Neural progenitor cell (in vitro differentiated cells): Measurements from ENCODE around the gene GNG4. TPM values are rescaled to one million over a fixed set of nuclear protein-coding genes. Genes with fewer than 3 reads are reported as not detected.
A peak's percentile ranks its signal among the peaks of the same experiment; 100 is the strongest.

Source experiments
- DNase-seq: peaks from one replicate; pipeline ENCODE4 v3.0.0-alpha.2; 2016; ENCODE audit warnings: low spot score
- H2AFZ ChIP-seq: fragments of 200-600 bp; sonication (generic); replicated peaks from 2 replicates; pipeline ENCODE4 v1.6.1; 2016; ENCODE audit warnings: antibody characterized with exemption
- H3F3A ChIP-seq: fragments of 200-600 bp; sonication (generic); 2 replicates; pipeline ENCODE4 v1.6.1; 2016; ENCODE audit warnings: antibody characterized with exemption, low read depth
- H3K27ac ChIP-seq: fragments of 200-600 bp; sonication (generic); 2 replicates; pipeline ENCODE4 v1.5.1; 2016; ENCODE audit warnings: mild to moderate bottlenecking
- H3K27me3 ChIP-seq: fragments of 200-600 bp; sonication (generic); 2 replicates; pipeline ENCODE4 v1.6.1; 2016; ENCODE audit warnings: mild to moderate bottlenecking, moderate library complexity
- H3K36me3 ChIP-seq: fragments of 200-600 bp; sonication (generic); 2 replicates; pipeline ENCODE4 v1.5.1; 2016
- H3K4me1 ChIP-seq: fragments of 200-600 bp; sonication (generic); 2 replicates; pipeline ENCODE4 v1.6.1; 2016; ENCODE audit warnings: mixed run types
- H3K4me2 ChIP-seq: fragments of 200-600 bp; sonication (generic); 2 replicates; pipeline ENCODE4 v1.6.1; 2016
- H3K4me3 ChIP-seq: fragments of 200-600 bp; sonication (generic); 2 replicates; pipeline ENCODE4 v1.5.1; 2016
- H3K79me2 ChIP-seq: fragments of 200-600 bp; sonication (generic); 2 replicates; pipeline ENCODE4 v1.6.1; 2016; ENCODE audit warnings: low read depth
- H3K9ac ChIP-seq: fragments of 200-600 bp; sonication (generic); 2 replicates; pipeline ENCODE4 v1.6.1; 2016
- H3K9me3 ChIP-seq: fragments of 200-600 bp; sonication (generic); 2 replicates; pipeline ENCODE4 v1.5.1; 2016; ENCODE audit warnings: low read depth
- H4K20me1 ChIP-seq: fragments of 200-600 bp; sonication (generic); 2 replicates; pipeline ENCODE4 v1.6.1; 2016; ENCODE audit warnings: low read depth
- H3K27ac Mint-ChIP-seq: 3 replicates; pipeline ENCODE4 v1.8.0; 2021; ENCODE audit warnings: mixed read lengths
- H3K27me3 Mint-ChIP-seq: 2 replicates; pipeline ENCODE4 v1.8.0; 2022; ENCODE audit warnings: low read depth, mild to moderate bottlenecking, inconsistent platforms, moderate library complexity, mixed read lengths; ENCODE audit not compliant: insufficient read depth
- H3K36me3 Mint-ChIP-seq: 3 replicates; pipeline ENCODE4 v1.8.0; 2021; ENCODE audit warnings: mixed read lengths
- H3K4me1 Mint-ChIP-seq: 3 replicates; pipeline ENCODE4 v1.8.0; 2021; ENCODE audit warnings: mixed read lengths
- H3K4me3 Mint-ChIP-seq: 3 replicates; pipeline ENCODE4 v1.8.0; 2021; ENCODE audit warnings: mild to moderate bottlenecking, moderate library complexity, mixed read lengths
- H3K9me3 Mint-ChIP-seq: 3 replicates; pipeline ENCODE4 v1.8.0; 2020; ENCODE audit warnings: mixed read lengths
- EZH2 ChIP-seq: fragments of 200-600 bp; sonication (generic); IDR thresholded peaks from 2 replicates; pipeline ENCODE4 v1.6.1; 2017; ENCODE audit warnings: antibody characterized with exemption, mild to moderate bottlenecking, moderate library complexity
- EZH2phosphoT487 ChIP-seq: fragments of 200-600 bp; sonication (generic); IDR thresholded peaks from 2 replicates; pipeline ENCODE4 v1.6.1; 2017; ENCODE audit warnings: antibody characterized with exemption
- total RNA-seq: library from RNA; depleted of rRNA; stranded (reverse); fragments of >200 nt; gene quantifications from 2 replicates; pipeline ENCODE4 v1.2.3, GENCODE V29; 2015; ENCODE audit warnings: low replicate concordance
- TF ChIP-seq, protein P1 (sequence below): fragments of 200-600 bp; sonication (generic); IDR thresholded peaks from 2 replicates; pipeline ENCODE4 v1.5.1; 2017; ENCODE audit warnings: antibody characterized with exemption, mild to moderate bottlenecking

The GNG4 gene
- total RNA-seq, 1 donor from 2014 or later: 14.9 TPM

- Mint-ChIP-seq H3K27ac (no peak overlapping the region), H3K27me3 (peaks cover 2% of the 10 kb centered on the region), H3K4me3 (no peak overlapping the region), H3K9me3 (no peaks in the 10 kb centered on the region), H3K4me1 (peaks cover 2% of the 10 kb centered on the region), H3K36me3 (peaks cover 2% of the 10 kb centered on the region)
- Histone ChIP-seq H3K27ac (no peak overlapping the region), H3K4me1 (no peaks in the 10 kb centered on the region), H3K27me3 (no peaks in the 10 kb centered on the region), H3K9me3 (no peaks in the 10 kb centered on the region), H3K79me2 (no peaks in the 10 kb centered on the region), H3F3A (peaks cover 5% of the 10 kb centered on the region), H4K20me1 (no peaks in the 10 kb centered on the region), H2AFZ (no peak overlapping the region), H3K4me2 (no peak overlapping the region), H3K9ac (no peak overlapping the region), H3K4me3 (no peak overlapping the region), H3K36me3 (no peaks in the 10 kb centered on the region)
- DNase-seq: no peak
- TF ChIP-seq, protein P1, sequence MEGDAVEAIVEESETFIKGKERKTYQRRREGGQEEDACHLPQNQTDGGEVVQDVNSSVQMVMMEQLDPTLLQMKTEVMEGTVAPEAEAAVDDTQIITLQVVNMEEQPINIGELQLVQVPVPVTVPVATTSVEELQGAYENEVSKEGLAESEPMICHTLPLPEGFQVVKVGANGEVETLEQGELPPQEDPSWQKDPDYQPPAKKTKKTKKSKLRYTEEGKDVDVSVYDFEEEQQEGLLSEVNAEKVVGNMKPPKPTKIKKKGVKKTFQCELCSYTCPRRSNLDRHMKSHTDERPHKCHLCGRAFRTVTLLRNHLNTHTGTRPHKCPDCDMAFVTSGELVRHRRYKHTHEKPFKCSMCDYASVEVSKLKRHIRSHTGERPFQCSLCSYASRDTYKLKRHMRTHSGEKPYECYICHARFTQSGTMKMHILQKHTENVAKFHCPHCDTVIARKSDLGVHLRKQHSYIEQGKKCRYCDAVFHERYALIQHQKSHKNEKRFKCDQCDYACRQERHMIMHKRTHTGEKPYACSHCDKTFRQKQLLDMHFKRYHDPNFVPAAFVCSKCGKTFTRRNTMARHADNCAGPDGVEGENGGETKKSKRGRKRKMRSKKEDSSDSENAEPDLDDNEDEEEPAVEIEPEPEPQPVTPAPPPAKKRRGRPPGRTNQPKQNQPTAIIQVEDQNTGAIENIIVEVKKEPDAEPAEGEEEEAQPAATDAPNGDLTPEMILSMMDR: no peak
- no peak for TF ChIP-seq EZH2
- TF ChIP-seq EZH2phosphoT487: no peak
These were observed 138.8 kb downstream of the GNG4 start for GRCh38 chr1:235510823-235511222.

- no peak overlapping the region for H2AFZ ChIP-seq
- peaks cover 4% of the 10 kb centered on the region for H3K27me3 Mint-ChIP-seq
- H3K79me2 ChIP-seq: peaks cover 11% of the 10 kb centered on the region
- TF ChIP-seq EZH2phosphoT487 (no peak), EZH2 (no peak)
- TF ChIP-seq, protein P1: no peak
- no peaks in the 10 kb centered on the region for H3K27me3 ChIP-seq
- H3K9me3 ChIP-seq: no peaks in the 10 kb centered on the region
- H3K4me1 Mint-ChIP-seq: peaks cover 2% of the 10 kb centered on the region
- no peak overlapping the region for H3K4me3 Mint-ChIP-seq
- no peaks in the 10 kb centered on the region for H3K36me3 ChIP-seq
- H3K4me2 ChIP-seq: no peak overlapping the region
- H3K36me3 Mint-ChIP-seq: peaks cover 2% of the 10 kb centered on the region
- H3K9ac ChIP-seq: no peak overlapping the region
- no peak overlapping the region for H3K27ac Mint-ChIP-seq
- H3K4me1 ChIP-seq: peaks cover 3% of the 10 kb centered on the region
- peaks cover 33% of the 10 kb centered on the region for H3F3A ChIP-seq
- no peak overlapping the region for H3K27ac ChIP-seq
- H3K4me3 ChIP-seq: no peak overlapping the region
- no peaks in the 10 kb centered on the region for H3K9me3 Mint-ChIP-seq
- H4K20me1 ChIP-seq: peaks cover 3% of the 10 kb centered on the region
- no peak for DNase-seq
These were observed 142.0 kb downstream of the GNG4 start for GRCh38 chr1:235507623-235508022.

GRCh38 chr1:235504494-235505222 is 144.9 kb downstream of the GNG4 start:
- H3K4me1 Mint-ChIP-seq: peaks cover 6% of the 10 kb centered on the region
- H3K27me3 Mint-ChIP-seq: peaks cover 4% of the 10 kb centered on the region
- Histone ChIP-seq H3K36me3 (no peaks in the 10 kb centered on the region), H3K9ac (peak overlapping the region; percentile 72), H3K79me2 (peaks cover 41% of the 10 kb centered on the region), H3K27me3 (no peaks in the 10 kb centered on the region), H2AFZ (peak overlapping the region; percentile 83), H4K20me1 (peaks cover 27% of the 10 kb centered on the region), H3F3A (peaks cover 36% of the 10 kb centered on the region), H3K27ac (peak overlapping the region; percentile 84), H3K9me3 (no peaks in the 10 kb centered on the region), H3K4me1 (peaks cover 6% of the 10 kb centered on the region), H3K4me3 (peak overlapping the region; percentile 90), H3K4me2 (peak overlapping the region; percentile 77)
- peaks cover 2% of the 10 kb centered on the region for H3K36me3 Mint-ChIP-seq
- peak overlapping the region; percentile 97 for H3K4me3 Mint-ChIP-seq
- H3K27ac Mint-ChIP-seq: peak overlapping the region; percentile 96
- TF ChIP-seq EZH2: no peak
- TF ChIP-seq, protein P1: peak; percentile 79
- TF ChIP-seq EZH2phosphoT487: no peak
- peak; percentile 100 for DNase-seq
- H3K9me3 Mint-ChIP-seq: no peaks in the 10 kb centered on the region
